ENCODE results near the gene F3. TPM values are rescaled to one million over a fixed set of nuclear protein-coding genes. Genes with fewer than 3 reads are reported as not detected.

F3 gene
- total and polyA plus RNA-seq, 2 of the 13 experiments (the other 11 are each of a cell fraction or from before 2014, with no cell fraction given) = 5.8 to 9.0 TPM

- Histone ChIP-seq H3K9me3 (ENCODE audit: low read length) (no peaks in the 10 kb centered on the region), H3K27me3 (ENCODE audit: control insufficient read depth in 1 of 2, insufficient read depth in 2 of 2, low read length in 2 of 2) (peaks cover 0 to 6% of the 10 kb centered on the region in 2 experiments; a peak in 1 of 5 replicates), H3K4me3 (replicated peaks in 1 of 3; ENCODE audit: insufficient read depth in 1 of 3, low read depth in 2 of 3, low read length in 3 of 3) (0 out of 6 replicates have a peak overlapping the region, but pooled peaks of 1 of the 3 experiments have one; percentile 14), H3K27ac (ENCODE audit: extremely low read length, insufficient read depth, low read length) (no peak overlapping the region), H3K36me3 (replicated peaks in 1 of 2; ENCODE audit: control insufficient read depth in 1 of 2, insufficient read depth in 2 of 2, low read length in 2 of 2) (no peaks in the 10 kb centered on the region), H2AFZ (ENCODE audit: low read length) (no peak overlapping the region), H3K4me2 (ENCODE audit: low read depth, low read length) (peak overlapping the region; percentile 87), H3K4me1 (ENCODE audit: insufficient read depth, low read length) (peaks cover 69% of the 10 kb centered on the region), H3K79me2 (ENCODE audit: insufficient read depth, low read length) (no peaks in the 10 kb centered on the region), H4K20me1 (ENCODE audit: insufficient read depth, low read length) (no peaks in the 10 kb centered on the region), H3K9ac (ENCODE audit: insufficient read depth, low read depth, low read length) (no peak overlapping the region)
- FAIRE-seq = no peak
- WGBS (ENCODE audit: low lambda C conversion rate) = 29% methylated on average over 7 of the region's 7 CpGs
- ChIA-PET POLR2A (no interaction called here), CTCF (ENCODE audit: low intra/inter-chr PET ratio, low total read pairs) (no interaction called here)
- ATAC-seq = peak; percentile 24; the same call in 2 of the 3 replicates
- in situ Hi-C loops (cut with HindIII; ENCODE audit: extremely low pct_ligation_motif_present, low pct_unique_long_range_greater_than_20kb) = no loop called here
- no peak for TF ChIP-seq ATF6 (CRISPR knock-in tag; conservative IDR thresholded peaks at IDR 0.05)
- peak; percentile 75 for TF ChIP-seq CREB1 (IDR thresholded peaks at IDR 0.05)
- no peak for TF ChIP-seq CREB1 (CRISPR knock-in tag; IDR thresholded peaks at IDR 0.05)
- no peak for TF ChIP-seq PRDM4 (CRISPR knock-in tag; IDR thresholded peaks at IDR 0.05; ENCODE audit: borderline replicate concordance)
- BruUV-seq (replicated peaks) = no TSS peak
- intact Hi-C loops (cut with micrococcal nuclease; ENCODE audit: unreplicated experiment) = loop anchor here (10.0 kb wide), 1 partner anchor 143 kb away; no protein-coding TSS in a partner anchor
- DNase-seq (ENCODE audit: low spot score) = no peak
Measured at GRCh38 chr1:94551449-94551848, 9.9 kb upstream of the F3 start.
